Measurements from ENCODE around the gene MANBA. TPM values are rescaled to one million over a fixed set of nuclear protein-coding genes. Genes with fewer than 3 reads are reported as not detected.
"Not testable (repeated sequence)": the region's sequence is repeated elsewhere in the genome, so short reads cannot be mapped to it uniquely, and the experiment has no call there.

MANBA gene
- total and polyA plus RNA-seq, 12 donors, result 8.9 to 47.7 (median 27.7) TPM

GRCh38 chr4:102725229-102725628 lies 35.5 kb downstream of the MANBA start:
- no peaks in the 10 kb centered on the region for H3K27me3 ChIP-seq
- no peak overlapping the region for H3K27ac ChIP-seq
- 64 to 69% methylated on average over 3 of the region's 3 CpGs for WGBS, 2 donors
- peaks cover 0 to 2% (median 0%) of the 10 kb centered on the region in 11 donors for H3K9me3 ChIP-seq
- intact Hi-C loops (cut with DNase I), result no loop called here
- DNase-seq (no peak), ATAC-seq (no peak)
- no peak overlapping the region for H3K4me3 ChIP-seq
- TF ChIP-seq, protein P1, sequence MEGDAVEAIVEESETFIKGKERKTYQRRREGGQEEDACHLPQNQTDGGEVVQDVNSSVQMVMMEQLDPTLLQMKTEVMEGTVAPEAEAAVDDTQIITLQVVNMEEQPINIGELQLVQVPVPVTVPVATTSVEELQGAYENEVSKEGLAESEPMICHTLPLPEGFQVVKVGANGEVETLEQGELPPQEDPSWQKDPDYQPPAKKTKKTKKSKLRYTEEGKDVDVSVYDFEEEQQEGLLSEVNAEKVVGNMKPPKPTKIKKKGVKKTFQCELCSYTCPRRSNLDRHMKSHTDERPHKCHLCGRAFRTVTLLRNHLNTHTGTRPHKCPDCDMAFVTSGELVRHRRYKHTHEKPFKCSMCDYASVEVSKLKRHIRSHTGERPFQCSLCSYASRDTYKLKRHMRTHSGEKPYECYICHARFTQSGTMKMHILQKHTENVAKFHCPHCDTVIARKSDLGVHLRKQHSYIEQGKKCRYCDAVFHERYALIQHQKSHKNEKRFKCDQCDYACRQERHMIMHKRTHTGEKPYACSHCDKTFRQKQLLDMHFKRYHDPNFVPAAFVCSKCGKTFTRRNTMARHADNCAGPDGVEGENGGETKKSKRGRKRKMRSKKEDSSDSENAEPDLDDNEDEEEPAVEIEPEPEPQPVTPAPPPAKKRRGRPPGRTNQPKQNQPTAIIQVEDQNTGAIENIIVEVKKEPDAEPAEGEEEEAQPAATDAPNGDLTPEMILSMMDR (IDR thresholded peaks at IDR 0.05), result no peak
- H3K36me3 ChIP-seq, result peaks cover 0 to 25% (median 0%) of the 10 kb centered on the region in 9 donors
- H3K4me1 ChIP-seq, result no peaks in the 10 kb centered on the region

DNA sequence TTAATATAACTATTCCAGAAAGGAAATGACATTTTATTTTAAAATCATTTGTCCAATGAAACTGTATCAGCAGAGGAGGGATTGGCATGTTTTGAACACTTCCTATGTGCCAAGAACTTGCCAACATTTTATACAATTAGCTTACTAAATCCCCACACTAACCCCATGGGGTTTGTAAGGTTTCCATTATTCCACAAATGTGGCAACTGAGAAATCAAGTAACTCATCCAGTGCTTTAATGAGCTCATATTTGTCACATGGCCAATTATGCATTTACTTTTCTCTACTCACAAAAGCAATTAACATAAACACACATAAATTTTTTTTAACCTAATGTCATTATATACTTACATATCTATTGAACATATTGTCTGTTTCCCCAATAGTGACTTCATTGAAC lies 37.3 kb downstream of the MANBA start:
- no peaks in the 10 kb centered on the region for H3K27me3 ChIP-seq
- no peak overlapping the region for H3K27ac ChIP-seq
- H3K4me1 ChIP-seq, result no peaks in the 10 kb centered on the region
- ATAC-seq (no peak), DNase-seq (no peak)
- no peak overlapping the region for H3K4me3 ChIP-seq
- no peaks in the 10 kb centered on the region for H3K9me3 ChIP-seq
- TF ChIP-seq, protein P1 (IDR thresholded peaks at IDR 0.05), result no peak
- intact Hi-C loops (cut with DNase I), result no loop called here
- peaks cover 0 to 42% (median 0%) of the 10 kb centered on the region in 9 donors for H3K36me3 ChIP-seq

- H3K27ac ChIP-seq, result no peak overlapping the region
- H3K4me1 ChIP-seq, result no peaks in the 10 kb centered on the region
- H3K27me3 ChIP-seq, result no peaks in the 10 kb centered on the region
- WGBS, 2 donors, result 88 to 91% methylated on average over 8 of the region's 8 CpGs
- H3K36me3 ChIP-seq, result peaks cover 0 to 49% (median 0%) of the 10 kb centered on the region in 9 donors
- no peaks in the 10 kb centered on the region for H3K9me3 ChIP-seq
- no peak for DNase-seq
- no peak overlapping the region for H3K4me3 ChIP-seq
- TF ChIP-seq, protein P1 (IDR thresholded peaks at IDR 0.05), result no peak
- intact Hi-C loops (cut with DNase I), result no loop called here
- no peak for ATAC-seq
These were observed 38.0 kb downstream of the MANBA start for GRCh38 chr4:102722740-102723139.

GRCh38 chr4:102718833-102719575 lies 41.8 kb downstream of the MANBA start:
- intact Hi-C loops (cut with DNase I); H3K4me3 ChIP-seq; H3K27ac ChIP-seq; DNase-seq; H3K9me3 ChIP-seq; H3K27me3 ChIP-seq; ATAC-seq; H3K4me1 ChIP-seq: not testable (repeated sequence)
- WGBS, 2 donors, result 82% methylated on average over 9 of the region's 9 CpGs
- peaks cover 0 to 57% (median 1%) of the 10 kb centered on the region in 9 donors for H3K36me3 ChIP-seq

- WGBS, 2 donors, result 58 to 76% methylated on average over 1 of the region's 1 CpG
- intact Hi-C loops (cut with DNase I), result no loop called here
- TF ChIP-seq, protein P1 (IDR thresholded peaks at IDR 0.05), result no peak
- Histone ChIP-seq H3K4me1 (peaks cover 0 to 6% (median 0%) of the 10 kb centered on the region in 9 donors), H3K36me3 (peaks cover 0 to 52% (median 4%) of the 10 kb centered on the region in 9 donors), H3K27me3 (no peaks in the 10 kb centered on the region), H3K4me3 (no peak overlapping the region), H3K9me3 (no peaks in the 10 kb centered on the region), H3K27ac (no peak overlapping the region)
- DNase-seq (no peak), ATAC-seq (no peak)
These were observed 43.2 kb downstream of the MANBA start for GRCh38 chr4:102717448-102718092.

All from heart right ventricle (tissue), 16 donors.